HepG2 (cell line): ENCODE data around the gene ARHGEF26. TPM values are rescaled to one million over a fixed set of nuclear protein-coding genes. Genes with fewer than 3 reads are reported as not detected.
A peak's percentile ranks its signal among the peaks of the same experiment; 100 is the strongest.

Experiments
- ATAC-seq: fragments of 200-7000 bp; cut with Tn5 transposase; 3 replicates; pipeline ENCODE4 v1.9.1; 2020; ENCODE audit warnings: mild to moderate bottlenecking, moderate library complexity
- BruUV-seq: library from RNA; stranded (reverse); fragments of 400-500 nt; replicated peaks from 2 replicates; lab custom pipeline; 2021; lab: Mats Ljungman, UMichigan
- CTCF ChIA-PET: fragments of 300-600 bp; formaldehyde crosslinking; extraction: SDS; loops from one replicate; lab custom pipeline; 2021; ENCODE audit warnings: low total read pairs, inconsistent platforms, low intra/inter-chr PET ratio; lab: Yijun Ruan, JAX
- POLR2A ChIA-PET: fragments of 350-600 bp; sonication (Branson Sonifier 250); formaldehyde crosslinking; loops from one replicate; lab custom pipeline; 2020; ENCODE audit warnings: antibody characterized with exemption, inconsistent platforms; lab: Yijun Ruan, JAX
- DNase-seq: peaks from one replicate; pipeline ENCODE4 v3.0.0-alpha.2; 2015; ENCODE audit warnings: low spot score
- FAIRE-seq: peaks from 3 replicates; lab custom pipeline; 2011; peaks lifted over from hg19 to GRCh38; lab: Jason Lieb, UNC
- H2AFZ ChIP-seq: one replicate; pipeline ENCODE4 v1.6.1; 2011; ENCODE audit warnings: low read length, inconsistent platforms
- H3K27ac ChIP-seq: fragments of 300-600 bp; 3 replicates; pipeline ENCODE4 v1.8.0; 2011; ENCODE audit warnings: mixed run types, mild to moderate bottlenecking, mixed read lengths, low read length, inconsistent platforms; ENCODE audit not compliant: insufficient read depth; ENCODE audit errors: extremely low read length
- H3K27me3 ChIP-seq, 2 experiments: fragments of 200-600 bp in 1 of 2; 2 replicates in 1 of 2; 3 replicates in 1 of 2; pipeline versions ENCODE4 v1.6.0 to v1.8.0; 2011; ENCODE audit warnings: low read length in 2 of 2, mild to moderate bottlenecking in 2 of 2, moderate library complexity in 2 of 2, inconsistent platforms in 1 of 2; ENCODE audit not compliant: insufficient read depth in 2 of 2, control insufficient read depth in 1 of 2
- H3K36me3 ChIP-seq, 2 experiments: fragments of 200-600 bp in 1 of 2; replicated peaks in 1 of 2; 2 replicates in 1 of 2; 3 replicates in 1 of 2; pipeline versions ENCODE4 v1.5.1 to v1.8.0; 2011; ENCODE audit warnings: low read length in 2 of 2, inconsistent platforms in 1 of 2; ENCODE audit not compliant: insufficient read depth in 2 of 2, control insufficient read depth in 1 of 2
- H3K4me1 ChIP-seq: 2 replicates; pipeline ENCODE4 v1.5.1; 2012; ENCODE audit warnings: low read length, inconsistent platforms; ENCODE audit not compliant: insufficient read depth
- H3K4me2 ChIP-seq: 2 replicates; pipeline ENCODE4 v1.6.0; 2011; ENCODE audit warnings: low read depth, low read length, inconsistent platforms
- H3K4me3 ChIP-seq, 3 experiments: fragments of 200-600 bp in 1 of 3; sonication (generic), shearing (Covaris generic) in 1 of 3; replicated peaks in 1 of 3; 2 replicates each; pipeline ENCODE4 v1.5.1; 2011 to 2016; ENCODE audit warnings: low read length in 3 of 3, inconsistent platforms in 2 of 3, low read depth in 2 of 3, mild to moderate bottlenecking in 2 of 3, control low read depth in 1 of 3, mixed read lengths in 1 of 3; ENCODE audit not compliant: insufficient read depth in 1 of 3
- H3K79me2 ChIP-seq: one replicate; pipeline ENCODE4 v1.6.1; 2011; ENCODE audit warnings: low read length, inconsistent platforms; ENCODE audit not compliant: insufficient read depth
- H3K9ac ChIP-seq: 2 replicates; pipeline ENCODE4 v1.6.0; 2011; ENCODE audit warnings: mild to moderate bottlenecking, low read depth, low read length, inconsistent platforms; ENCODE audit not compliant: insufficient read depth
- H3K9me3 ChIP-seq: 2 replicates; pipeline ENCODE4 v1.5.1; 2012; ENCODE audit warnings: mild to moderate bottlenecking, low read length
- H4K20me1 ChIP-seq: 2 replicates; pipeline ENCODE4 v1.6.0; 2011; ENCODE audit warnings: inconsistent platforms, mild to moderate bottlenecking, low read length, moderate library complexity; ENCODE audit not compliant: insufficient read depth
- ATF7-NPFF ChIP-seq: sonication (generic); formaldehyde crosslinking; IDR thresholded peaks from 2 replicates; pipeline ENCODE4 v1.8.1; 2023; ENCODE audit warnings: mild to moderate bottlenecking, low read depth, missing genetic modification reagents, moderate library complexity
- KLF16 ChIP-seq, 2 experiments: sonication (generic) in 1 of 2; formaldehyde crosslinking in 1 of 2; IDR thresholded peaks; 2 replicates each; pipeline versions ENCODE4 v1.6.1 to v1.8.0; 2016 to 2023; ENCODE audit warnings: missing genetic modification reagents in 2 of 2, missing compliant biosample characterization in 1 of 2
- LBX2 ChIP-seq: sonication (generic); formaldehyde crosslinking; IDR thresholded peaks from 2 replicates; pipeline ENCODE4 v1.5.0; 2020; ENCODE audit warnings: missing genetic modification reagents, mild to moderate bottlenecking, borderline replicate concordance
- MAX ChIP-seq: IDR thresholded peaks from 2 replicates; pipeline ENCODE4 v1.6.1; 2012; ENCODE audit warnings: inconsistent platforms
- MXI1 ChIP-seq: IDR thresholded peaks from 3 replicates; pipeline ENCODE4 v1.6.1; 2012; ENCODE audit warnings: low read depth, low read length, inconsistent platforms, borderline replicate concordance
- NR2C2 ChIP-seq: sonication (generic); formaldehyde crosslinking; IDR thresholded peaks from 2 replicates; pipeline ENCODE4 v1.4.0; 2020; ENCODE audit warnings: missing genetic modification reagents, mild to moderate bottlenecking, moderate library complexity, borderline replicate concordance
- POGK ChIP-seq: sonication (generic); formaldehyde crosslinking; conservative IDR thresholded peaks from 2 replicates; pipeline ENCODE4 v1.8.0; 2022; ENCODE audit warnings: mild to moderate bottlenecking, moderate library complexity, missing genetic modification reagents
- RELA ChIP-seq: sonication (generic); formaldehyde crosslinking; IDR thresholded peaks from 2 replicates; pipeline ENCODE4 v1.4.0; 2020; ENCODE audit warnings: missing genetic modification reagents
- ZBTB7A ChIP-seq: sonication (generic); formaldehyde crosslinking; IDR thresholded peaks from 2 replicates; pipeline ENCODE4 v1.8.0; 2022; ENCODE audit warnings: mild to moderate bottlenecking, missing genetic modification reagents
- ZFAT ChIP-seq: sonication (generic); formaldehyde crosslinking; conservative IDR thresholded peaks from 2 replicates; pipeline ENCODE4 v1.8.1; 2023; ENCODE audit warnings: missing genetic modification reagents, inconsistent platforms
- ZNF24 ChIP-seq: fragments of 450-650 bp; IDR thresholded peaks from 2 replicates; pipeline ENCODE4 v1.6.1; 2017; ENCODE audit warnings: antibody characterized with exemption, mild to moderate bottlenecking
- ZNF484 ChIP-seq: sonication (generic); formaldehyde crosslinking; IDR thresholded peaks from 2 replicates; pipeline ENCODE4 v1.5.1; 2020; ENCODE audit warnings: mild to moderate bottlenecking, low read depth, missing genetic modification reagents, borderline replicate concordance
- ZNF567 ChIP-seq: sonication (generic); formaldehyde crosslinking; IDR thresholded peaks from 2 replicates; pipeline ENCODE4 v1.8.1; 2023; ENCODE audit warnings: mild to moderate bottlenecking, missing genetic modification reagents, borderline replicate concordance
- ZNF616 ChIP-seq: sonication (generic); formaldehyde crosslinking; IDR thresholded peaks from 2 replicates; pipeline ENCODE4 v1.5.0; 2020; ENCODE audit warnings: low read depth, mild to moderate bottlenecking, missing genetic modification reagents
- ZNF720 ChIP-seq: sonication (generic); formaldehyde crosslinking; IDR thresholded peaks from 2 replicates; pipeline ENCODE4 v1.4.0; 2020; ENCODE audit warnings: missing genetic modification reagents
- ZZZ3 ChIP-seq: sonication (generic); formaldehyde crosslinking; IDR thresholded peaks from 2 replicates; pipeline ENCODE4 v1.4.0; 2020; ENCODE audit warnings: missing genetic modification reagents, mild to moderate bottlenecking, borderline replicate concordance
- WGBS: methylation state at CpG from one replicate; pipeline ENCODE4 v1.1.6; 2017; ENCODE audit warnings: low lambda C conversion rate; 5-methylcytosine and 5-hydroxymethylcytosine counted together
- in situ Hi-C: cut with HindIII; loops from 2 replicates; pipeline ENCODE4 v1.10.0; 2017; ENCODE audit warnings: low pct_unique_long_range_greater_than_20kb; ENCODE audit not compliant: extremely low pct_ligation_motif_present
- intact Hi-C: fragments of 100-400 bp; cut with micrococcal nuclease; formaldehyde crosslinking; loops from one replicate; pipeline ENCODE4 v1.10.0; 2022; ENCODE audit not compliant: unreplicated experiment
- polyA plus RNA-seq, 8 experiments: library from polyadenylated mRNA; depleted of rRNA in 3 of 8; stranded (reverse) in 7 of 8; unstranded in 1 of 8; fragments of >200 nt; fragmentation: Illumina TruSeq in 4 of 8; extraction: Trizol in 4 of 8; gene quantifications; 2 replicates each; pipeline versions ENCODE4 v1.2.1 to v1.2.3, GENCODE V29; 2011 to 2016; ENCODE audit warnings: low read depth in 4 of 8, missing spikeins in 1 of 8, mixed read lengths in 1 of 8; ENCODE audit not compliant: insufficient read depth in 1 of 8
- total RNA-seq, 5 experiments: library from RNA; depleted of rRNA; stranded (reverse); fragments of >200 nt; fragmentation: Illumina TruSeq; extraction: Trizol; gene quantifications; 2 replicates each; pipeline ENCODE4 v1.2.3, GENCODE V29; 2016; ENCODE audit warnings: low read depth in 1 of 5
- TF ChIP-seq, protein P1 (sequence below): sonication (generic); formaldehyde crosslinking; IDR thresholded peaks from 2 replicates; pipeline ENCODE4 v1.8.1; 2022; ENCODE audit warnings: mild to moderate bottlenecking, missing genetic modification reagents

Gene ARHGEF26
- total and polyA plus RNA-seq, 2 of the 13 experiments (the other 11 are each of a cell fraction or from before 2014, with no cell fraction given), result 0.74 to 6.1 TPM

DNA sequence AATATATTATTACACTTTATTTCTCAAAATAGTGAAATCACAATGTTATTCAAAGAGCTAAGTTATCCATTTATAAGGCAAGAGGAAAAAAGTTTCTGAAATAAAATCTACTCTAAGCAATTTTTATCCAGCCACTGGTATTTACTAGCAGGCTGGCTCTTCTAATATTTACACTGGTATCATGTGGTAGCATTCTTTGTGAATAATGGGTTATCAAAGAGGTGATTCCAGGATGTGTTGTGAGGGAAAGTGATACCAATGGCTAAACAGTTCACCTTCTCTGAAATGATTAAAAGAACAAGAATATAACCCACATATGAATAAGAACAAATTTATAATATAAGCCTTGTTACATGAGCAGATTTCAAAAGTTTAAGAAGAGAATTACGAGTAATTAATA is 159.0 kb downstream of the ARHGEF26 start:
- H3K9me3 ChIP-seq, result no peaks in the 10 kb centered on the region
- H3K4me1 ChIP-seq, result no peaks in the 10 kb centered on the region
- H3K27me3 ChIP-seq, result no peaks in the 10 kb centered on the region; a peak in 1 of 5 replicates
- in situ Hi-C loops, result no loop called here
- no peak overlapping the region for H3K9ac ChIP-seq
- TF ChIP-seq ZNF720 (CRISPR knock-in tag), result no peak
- TF ChIP-seq NR2C2, result no peak
- TF ChIP-seq MAX, result no peak
- TF ChIP-seq ATF7-NPFF, result no peak
- no peak for TF ChIP-seq MXI1
- TF ChIP-seq ZNF616 (CRISPR knock-in tag), result no peak
- TF ChIP-seq, protein P1, sequence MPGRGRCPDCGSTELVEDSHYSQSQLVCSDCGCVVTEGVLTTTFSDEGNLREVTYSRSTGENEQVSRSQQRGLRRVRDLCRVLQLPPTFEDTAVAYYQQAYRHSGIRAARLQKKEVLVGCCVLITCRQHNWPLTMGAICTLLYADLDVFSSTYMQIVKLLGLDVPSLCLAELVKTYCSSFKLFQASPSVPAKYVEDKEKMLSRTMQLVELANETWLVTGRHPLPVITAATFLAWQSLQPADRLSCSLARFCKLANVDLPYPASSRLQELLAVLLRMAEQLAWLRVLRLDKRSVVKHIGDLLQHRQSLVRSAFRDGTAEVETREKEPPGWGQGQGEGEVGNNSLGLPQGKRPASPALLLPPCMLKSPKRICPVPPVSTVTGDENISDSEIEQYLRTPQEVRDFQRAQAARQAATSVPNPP (CRISPR knock-in tag), result no peak
- TF ChIP-seq ZZZ3 (CRISPR knock-in tag), result no peak
- BruUV-seq, result TSS peak; percentile 7
- no peak for FAIRE-seq
- no peaks in the 10 kb centered on the region for H4K20me1 ChIP-seq
- H3K79me2 ChIP-seq, result no peaks in the 10 kb centered on the region
- H3K27ac ChIP-seq, result no peak overlapping the region
- H3K36me3 ChIP-seq, result peaks cover 6 to 57% of the 10 kb centered on the region in 2 experiments
- WGBS, result 100% methylated on average over 1 of the region's 1 CpG
- intact Hi-C loops, result no loop called here
- no peak for ATAC-seq
- H2AFZ ChIP-seq, result no peak overlapping the region
- CTCF ChIA-PET, result no interaction called here
- POLR2A ChIA-PET, result no interaction called here
- no peak for DNase-seq
- H3K4me2 ChIP-seq, result no peak overlapping the region
- no peak overlapping the region for H3K4me3 ChIP-seq

GRCh38 chr3:154285221-154285620 is 164.0 kb downstream of the ARHGEF26 start:
- H3K27me3 ChIP-seq, result no peaks in the 10 kb centered on the region
- intact Hi-C loops, result no loop called here
- TF ChIP-seq ZBTB7A (CRISPR knock-in tag) (no peak), ZNF484 (CRISPR knock-in tag) (no peak), KLF16 (CRISPR knock-in tag; IDR thresholded peaks at IDR 0.05) (no peak), ZNF567 (CRISPR knock-in tag) (no peak), LBX2 (CRISPR knock-in tag) (no peak), ZFAT (CRISPR knock-in tag) (no peak), RELA (no peak), ZNF24 (no peak), POGK (no peak)

More at GRCh38 chr3:154285221-154285620, 164.0 kb downstream of the ARHGEF26 start:
- no peaks in the 10 kb centered on the region for H3K79me2 ChIP-seq
- ChIA-PET CTCF (no interaction called here), POLR2A (no interaction called here)
- no peak overlapping the region for H3K4me2 ChIP-seq
- no peaks in the 10 kb centered on the region for H4K20me1 ChIP-seq
- whole genome bisulfite sequencing, result 100% methylated on average over 2 of the region's 2 CpGs
- H3K4me1 ChIP-seq, result no peaks in the 10 kb centered on the region
- no peak overlapping the region for H3K9ac ChIP-seq
- no peak for FAIRE-seq
- no peak overlapping the region for H3K4me3 ChIP-seq
- in situ Hi-C loops, result no loop called here
- no peak for DNase-seq
- no peaks in the 10 kb centered on the region for H3K9me3 ChIP-seq
- no peak overlapping the region for H2AFZ ChIP-seq
- no TSS peak for BruUV-seq
- no peak for ATAC-seq
- H3K27ac ChIP-seq, result no peak overlapping the region
- peaks cover 8 to 63% of the 10 kb centered on the region in 2 experiments for H3K36me3 ChIP-seq
